NCI-H526 treated with DMSO at 0.1 percent for 48 hours (cell line): ENCODE results near the gene IFT88.
"Not testable (repeated sequence)": the region's sequence is repeated elsewhere in the genome, so short reads cannot be mapped to it uniquely, and the experiment has no call there.

Experiments used
- DNase-seq: peaks from one replicate; lab custom pipeline; 2025; lab: John Stamatoyannopoulos, UW

Gene IFT88

GRCh38 chr13:20636079-20636478 is 69.1 kb downstream of the IFT88 start:
- no peak for DNase-seq

GRCh38 chr13:20637811-20638210 is 70.9 kb downstream of the IFT88 start:
- DNase-seq = no peak

- DNase-seq = no peak
These were observed 80.8 kb downstream of the IFT88 start for GRCh38 chr13:20647758-20648157.

GRCh38 chr13:20652946-20653345 is 86.0 kb downstream of the IFT88 start:
- DNase-seq = no peak

GRCh38 chr13:20654156-20654555 is 87.2 kb downstream of the IFT88 start:
- no peak for DNase-seq

GRCh38 chr13:20658451-20659040 is 91.6 kb downstream of the IFT88 start:
- DNase-seq = no peak

- DNase-seq = no peak
These were observed 97.4 kb downstream of the IFT88 start for GRCh38 chr13:20664351-20664750.

GRCh38 chr13:20666948-20667347 is 100.0 kb downstream of the IFT88 start:
- DNase-seq = no peak

GRCh38 chr13:20667857-20668437 is 101.0 kb downstream of the IFT88 start:
- DNase-seq = no peak

GRCh38 chr13:20669162-20669561 is 102.2 kb downstream of the IFT88 start:
- DNase-seq = no peak

GRCh38 chr13:20671789-20672188 is 104.8 kb downstream of the IFT88 start:
- DNase-seq = no peak

- no peak for DNase-seq
These were observed 105.8 kb downstream of the IFT88 start for GRCh38 chr13:20672772-20673171.

GRCh38 chr13:20673715-20674114 is 106.8 kb downstream of the IFT88 start:
- DNase-seq = no peak

- DNase-seq = no peak
These were observed 109.3 kb downstream of the IFT88 start for GRCh38 chr13:20676213-20676612.

GRCh38 chr13:20678606-20679005 is 111.6 kb downstream of the IFT88 start:
- not testable (repeated sequence) for DNase-seq

GRCh38 chr13:20679879-20680278 is 112.9 kb downstream of the IFT88 start:
- no peak for DNase-seq

GRCh38 chr13:20680416-20681080 is 113.6 kb downstream of the IFT88 start:
- no peak for DNase-seq

GRCh38 chr13:20681481-20681880 is 114.5 kb downstream of the IFT88 start:
- not testable (repeated sequence) for DNase-seq

- no peak for DNase-seq
These were observed 115.1 kb downstream of the IFT88 start for GRCh38 chr13:20682061-20682460.

GRCh38 chr13:20684041-20684440 is 117.1 kb downstream of the IFT88 start:
- DNase-seq = no peak

GRCh38 chr13:20684546-20684945 is 117.6 kb downstream of the IFT88 start:
- no peak for DNase-seq

GRCh38 chr13:20685092-20685491 is 118.1 kb downstream of the IFT88 start:
- no peak for DNase-seq

GRCh38 chr13:20686167-20686566 is 119.2 kb downstream of the IFT88 start:
- DNase-seq = no peak
